EL (cell line): ENCODE data around the gene HFM1.
"Not testable (repeated sequence)": the region's sequence is repeated elsewhere in the genome, so short reads cannot be mapped to it uniquely, and the experiment has no call there.

ENCODE experiments used
- DNase-seq: peaks from one replicate; pipeline ENCODE4 v3.0.0-alpha.2; 2016

Gene HFM1

GRCh38 chr1:91372230-91372629 lies 32.4 kb downstream of the HFM1 start:
- DNase-seq, result not testable (repeated sequence)

GRCh38 chr1:91349524-91349923 lies 55.1 kb downstream of the HFM1 start:
- DNase-seq, result no peak

GRCh38 chr1:91346824-91347223 lies 57.8 kb downstream of the HFM1 start:
- DNase-seq, result no peak

GRCh38 chr1:91345395-91346005 lies 59.1 kb downstream of the HFM1 start:
- DNase-seq, result no peak

- no peak for DNase-seq
These were observed 66.1 kb downstream of the HFM1 start for GRCh38 chr1:91338501-91338900.

- no peak for DNase-seq
These were observed 69.0 kb downstream of the HFM1 start for GRCh38 chr1:91335603-91336002.

- no peak for DNase-seq
These were observed 69.8 kb downstream of the HFM1 start for GRCh38 chr1:91334856-91335255.

GRCh38 chr1:91325456-91325855 lies 79.2 kb downstream of the HFM1 start:
- no peak for DNase-seq

- DNase-seq, result no peak
These were observed 90.0 kb downstream of the HFM1 start for GRCh38 chr1:91314643-91315042.

GRCh38 chr1:91311672-91312071 lies 93.0 kb downstream of the HFM1 start:
- no peak for DNase-seq

GRCh38 chr1:91308544-91308943 lies 96.1 kb downstream of the HFM1 start:
- DNase-seq, result no peak

GRCh38 chr1:91307784-91308409 lies 96.7 kb downstream of the HFM1 start:
- DNase-seq, result no peak

- no peak for DNase-seq
These were observed 101.5 kb downstream of the HFM1 start for GRCh38 chr1:91303165-91303564.

- DNase-seq, result not testable (repeated sequence)
These were observed 115.6 kb downstream of the HFM1 start for GRCh38 chr1:91288843-91289553.

GRCh38 chr1:91286962-91287317 lies 117.7 kb downstream of the HFM1 start:
- not testable (repeated sequence) for DNase-seq

- not testable (repeated sequence) for DNase-seq
These were observed 118.2 kb downstream of the HFM1 start for GRCh38 chr1:91286259-91286961.

- no peak for DNase-seq
These were observed 121.3 kb downstream of the HFM1 start for GRCh38 chr1:91283421-91283726.

- peak; percentile 60 for DNase-seq
These were observed 121.8 kb downstream of the HFM1 start for GRCh38 chr1:91282695-91283420.

- no peak for DNase-seq
These were observed 122.9 kb downstream of the HFM1 start for GRCh38 chr1:91281782-91282181.

GRCh38 chr1:91278754-91279153 lies 125.9 kb downstream of the HFM1 start:
- peak; percentile 12 for DNase-seq

GRCh38 chr1:91273875-91274274 lies 130.8 kb downstream of the HFM1 start:
- DNase-seq, result no peak

GRCh38 chr1:91261655-91262054 lies 143.0 kb downstream of the HFM1 start:
- DNase-seq, result no peak

- no peak for DNase-seq
These were observed 159.2 kb downstream of the HFM1 start for GRCh38 chr1:91245435-91245834.
